Amniotic epithelial cell (primary cell): ENCODE data around the gene MIER1.
"Not testable (repeated sequence)": the region's sequence is repeated elsewhere in the genome, so short reads cannot be mapped to it uniquely, and the experiment has no call there.

ENCODE experiments used
- DNase-seq: peaks from one replicate; pipeline ENCODE4 v3.0.0-alpha.2; 2010; ENCODE audit warnings: low read depth

MIER1 gene

GRCh38 chr1:66924756-66925557, at the start of gene MIER1, which contains the start of gene DNAI4:
TSS of gene MIER1 (plus strand) at chr1:66924990. CDS start at chr1:66925029, 39 bp downstream.
TSS of gene DNAI4 (minus strand) at chr1:66924856. CDS start at chr1:66924831, 25 bp downstream.
- DNase-seq = peak; percentile 96

GRCh38 chr1:66876664-66877063, 48.1 kb upstream of the MIER1 start:
- no peak for DNase-seq

GRCh38 chr1:66889030-66889429, 35.8 kb upstream of the MIER1 start:
- DNase-seq = no peak

- no peak for DNase-seq
Measured at GRCh38 chr1:66890621-66891020, 34.2 kb upstream of the MIER1 start.

GRCh38 chr1:66893712-66894111, 31.1 kb upstream of the MIER1 start:
- no peak for DNase-seq

GRCh38 chr1:66915203-66915602, 9.6 kb upstream of the MIER1 start:
- DNase-seq = not testable (repeated sequence)

- no peak for DNase-seq
Measured at GRCh38 chr1:66916320-66916719, 8.5 kb upstream of the MIER1 start.

GRCh38 chr1:66917476-66917875, 7.3 kb upstream of the MIER1 start:
- DNase-seq = no peak

- DNase-seq = no peak
Measured at GRCh38 chr1:66919063-66919462, 5.7 kb upstream of the MIER1 start.

GRCh38 chr1:66919828-66920227, 5.0 kb upstream of the MIER1 start:
- DNase-seq = no peak

- no peak for DNase-seq
Measured at GRCh38 chr1:66920543-66920942, 4.2 kb upstream of the MIER1 start.

- DNase-seq = no peak
Measured at GRCh38 chr1:66925558-66925910, 744 bp downstream of the MIER1 start.

- no peak for DNase-seq
Measured at GRCh38 chr1:66925944-66926343, 1.2 kb downstream of the MIER1 start.

GRCh38 chr1:66927528-66927927, 2.7 kb downstream of the MIER1 start:
- DNase-seq = no peak

GRCh38 chr1:66929146-66929688, 4.4 kb downstream of the MIER1 start:
- no peak for DNase-seq

- DNase-seq = no peak
Measured at GRCh38 chr1:66929691-66929998, 4.9 kb downstream of the MIER1 start.

- DNase-seq = peak; percentile 87
Measured at GRCh38 chr1:66929999-66930822, 5.4 kb downstream of the MIER1 start.

- no peak for DNase-seq
Measured at GRCh38 chr1:66930823-66931174, 6.0 kb downstream of the MIER1 start.

GRCh38 chr1:66931590-66931989, 6.8 kb downstream of the MIER1 start:
- no peak for DNase-seq

GRCh38 chr1:66932291-66932690, 7.5 kb downstream of the MIER1 start:
- no peak for DNase-seq

- peak; percentile 25 for DNase-seq
Measured at GRCh38 chr1:66933887-66934700, 9.3 kb downstream of the MIER1 start.

GRCh38 chr1:66937529-66938234, 12.9 kb downstream of the MIER1 start:
- DNase-seq = no peak
